ENCODE data around the gene BLTP1.
"Not testable (repeated sequence)": the region's sequence is repeated elsewhere in the genome, so short reads cannot be mapped to it uniquely, and the experiment has no call there.

The BLTP1 gene, protein sequence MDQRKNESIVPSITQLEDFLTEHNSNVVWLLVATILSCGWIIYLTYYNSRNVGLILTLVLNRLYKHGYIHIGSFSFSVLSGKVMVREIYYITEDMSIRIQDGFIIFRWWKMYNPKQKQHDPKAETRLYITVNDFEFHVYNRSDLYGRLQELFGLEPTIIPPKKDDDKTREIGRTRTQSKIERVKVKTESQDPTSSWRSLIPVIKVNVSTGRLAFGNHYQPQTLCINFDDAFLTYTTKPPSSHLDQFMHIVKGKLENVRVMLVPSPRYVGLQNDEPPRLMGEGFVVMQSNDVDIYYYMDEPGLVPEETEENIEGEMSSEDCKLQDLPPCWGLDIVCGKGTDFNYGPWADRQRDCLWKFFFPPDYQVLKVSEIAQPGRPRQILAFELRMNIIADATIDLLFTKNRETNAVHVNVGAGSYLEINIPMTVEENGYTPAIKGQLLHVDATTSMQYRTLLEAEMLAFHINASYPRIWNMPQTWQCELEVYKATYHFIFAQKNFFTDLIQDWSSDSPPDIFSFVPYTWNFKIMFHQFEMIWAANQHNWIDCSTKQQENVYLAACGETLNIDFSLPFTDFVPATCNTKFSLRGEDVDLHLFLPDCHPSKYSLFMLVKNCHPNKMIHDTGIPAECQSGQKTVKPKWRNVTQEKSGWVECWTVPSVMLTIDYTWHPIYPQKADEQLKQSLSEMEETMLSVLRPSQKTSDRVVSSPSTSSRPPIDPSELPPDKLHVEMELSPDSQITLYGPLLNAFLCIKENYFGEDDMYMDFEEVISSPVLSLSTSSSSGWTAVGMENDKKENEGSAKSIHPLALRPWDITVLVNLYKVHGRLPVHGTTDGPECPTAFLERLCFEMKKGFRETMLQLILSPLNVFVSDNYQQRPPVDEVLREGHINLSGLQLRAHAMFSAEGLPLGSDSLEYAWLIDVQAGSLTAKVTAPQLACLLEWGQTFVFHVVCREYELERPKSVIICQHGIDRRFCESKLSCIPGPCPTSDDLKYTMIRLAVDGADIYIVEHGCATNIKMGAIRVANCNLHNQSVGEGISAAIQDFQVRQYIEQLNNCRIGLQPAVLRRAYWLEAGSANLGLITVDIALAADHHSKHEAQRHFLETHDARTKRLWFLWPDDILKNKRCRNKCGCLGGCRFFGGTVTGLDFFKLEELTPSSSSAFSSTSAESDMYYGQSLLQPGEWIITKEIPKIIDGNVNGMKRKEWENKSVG (N-terminal part only)

DNA sequence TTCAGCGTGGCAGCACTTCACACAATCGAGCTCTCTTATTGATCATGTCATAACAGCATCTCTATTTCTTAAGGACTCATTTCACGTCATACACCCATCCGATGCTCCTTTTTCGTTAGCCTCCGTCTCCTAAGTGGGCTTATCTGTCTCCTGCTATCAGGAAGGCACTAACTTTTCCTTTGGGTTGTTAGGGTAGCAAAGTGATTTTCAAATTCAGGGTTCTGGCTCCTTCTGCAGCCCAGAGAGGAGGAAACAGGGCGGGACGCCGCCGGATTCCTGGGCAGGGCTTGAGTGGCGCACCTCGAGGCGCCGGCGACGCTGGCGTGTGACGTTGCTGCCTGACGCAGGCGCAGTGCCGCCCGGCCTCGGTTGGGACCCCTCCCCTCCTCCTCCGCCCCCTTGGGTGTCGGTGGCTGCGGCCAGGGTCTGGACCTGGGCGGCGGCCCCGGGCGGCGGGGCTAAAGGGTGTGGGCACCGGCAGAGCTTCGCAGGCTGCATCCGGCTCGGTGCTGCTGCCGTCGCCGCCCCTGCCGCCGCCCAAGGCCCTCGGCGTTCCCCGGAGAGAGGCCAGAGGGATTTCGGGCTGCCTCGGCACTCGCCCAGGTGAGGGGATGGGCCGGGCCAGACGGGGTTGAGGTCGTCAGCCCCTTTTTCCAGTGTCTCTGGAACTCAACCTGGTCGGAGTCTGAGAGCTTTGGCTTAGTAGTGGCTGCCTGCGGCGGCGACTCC lies at the start of gene BLTP1:
BLTP1 (plus strand) TSS at position 350 of the 729 bp plus-strand sequence. CDS start 18,317 bp downstream, outside the sequence.
- DNase-seq = peak; percentile 55

DNA sequence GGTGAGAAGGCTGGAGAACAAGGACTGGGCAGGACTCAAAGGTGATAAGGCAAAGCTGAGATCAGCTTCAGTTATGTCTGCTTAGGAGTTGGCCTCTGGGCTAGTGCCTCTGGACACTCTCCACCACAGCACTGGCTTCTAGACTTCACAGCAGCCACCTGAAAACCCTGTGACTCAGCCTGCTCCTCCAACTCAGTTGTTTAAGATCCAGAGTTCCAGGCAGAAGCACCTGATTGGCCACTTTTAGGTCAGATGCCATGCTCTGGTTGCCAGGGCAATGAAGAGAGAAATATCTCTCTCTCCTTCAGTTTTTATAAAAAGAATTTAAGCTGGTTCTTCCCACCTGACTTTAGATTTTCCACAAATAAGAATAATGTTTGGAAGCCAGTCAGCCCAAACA lies 47.9 kb upstream of the BLTP1 start:
- DNase-seq = no peak

DNA sequence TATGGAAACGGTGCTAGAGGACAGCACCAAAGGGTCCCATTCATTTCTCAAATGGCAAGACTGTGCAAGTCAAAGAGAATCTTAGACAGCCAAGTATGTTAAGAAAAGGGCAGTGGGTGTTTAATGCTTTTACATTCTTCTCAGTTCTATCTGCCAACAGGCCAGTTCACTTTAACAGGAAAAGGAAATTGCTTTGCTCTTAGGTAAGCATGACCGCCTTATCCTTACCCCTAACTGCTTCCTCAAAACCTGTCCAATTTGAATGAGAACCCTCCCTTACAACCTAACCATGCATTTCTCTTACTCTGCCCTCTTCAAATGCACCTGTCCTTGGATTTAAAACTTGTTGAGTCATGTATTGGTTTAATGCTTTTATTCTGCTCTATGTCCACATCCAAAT lies 44.5 kb upstream of the BLTP1 start:
- DNase-seq = peak; percentile 78

DNA sequence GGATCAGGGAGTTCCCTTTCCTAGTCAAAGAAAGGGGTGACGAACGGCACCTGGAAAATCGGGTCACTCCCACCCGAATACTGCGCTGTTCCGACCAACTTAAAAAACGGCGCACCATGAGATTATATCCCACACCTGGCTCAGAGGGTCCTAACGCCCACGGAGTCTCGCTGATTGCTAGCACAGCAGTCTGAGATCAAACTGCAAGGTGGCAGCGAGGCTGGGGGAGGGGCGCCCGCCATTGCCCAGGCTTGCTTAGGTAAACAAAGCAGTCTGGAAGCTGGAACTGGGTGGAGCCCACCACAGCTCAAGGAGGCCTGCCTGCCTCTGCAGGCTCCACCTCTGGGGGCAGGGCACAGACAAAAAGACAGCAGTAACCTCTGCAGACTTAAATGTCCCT lies 41.8 kb upstream of the BLTP1 start:
- not testable (repeated sequence) for DNase-seq

DNA sequence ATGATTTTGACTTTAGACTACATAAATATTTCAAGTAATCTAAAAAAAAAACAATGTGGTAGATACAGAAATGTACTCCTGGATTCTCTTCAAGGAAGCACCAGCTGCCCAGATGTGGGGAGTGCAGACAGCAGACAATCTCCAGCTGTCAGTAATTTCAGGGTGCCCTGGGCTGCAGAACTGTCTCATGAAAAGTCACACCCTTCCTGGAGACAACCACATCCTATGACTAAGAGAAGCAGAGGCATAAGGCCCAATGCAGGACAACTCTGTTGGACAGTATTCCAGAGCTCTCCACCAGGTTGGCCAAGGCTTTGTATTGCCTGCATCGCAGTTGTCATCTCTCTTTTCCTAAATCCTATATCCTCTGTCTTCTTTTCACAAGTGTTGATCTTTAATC lies 34.4 kb upstream of the BLTP1 start:
- no peak for DNase-seq

DNA sequence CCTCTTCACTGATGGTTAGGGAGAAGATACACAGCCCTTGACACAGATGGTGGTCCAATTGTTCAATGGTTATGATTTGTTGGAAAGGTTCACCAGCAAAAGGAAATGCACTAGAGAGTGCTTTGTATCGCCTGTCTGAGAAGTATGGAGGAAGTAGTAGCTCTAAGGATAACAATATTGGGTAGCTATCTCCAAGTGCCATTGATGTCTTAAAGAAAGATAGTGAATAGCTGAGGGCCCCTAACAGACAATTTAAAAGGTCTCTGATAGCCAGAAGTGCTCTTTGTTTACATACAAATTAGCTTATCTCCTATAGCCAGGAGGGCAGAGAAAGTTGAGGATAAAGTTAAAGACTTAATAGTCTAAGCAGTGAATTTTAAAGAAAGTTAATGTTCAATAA lies 33.9 kb upstream of the BLTP1 start:
- no peak for DNase-seq

DNA sequence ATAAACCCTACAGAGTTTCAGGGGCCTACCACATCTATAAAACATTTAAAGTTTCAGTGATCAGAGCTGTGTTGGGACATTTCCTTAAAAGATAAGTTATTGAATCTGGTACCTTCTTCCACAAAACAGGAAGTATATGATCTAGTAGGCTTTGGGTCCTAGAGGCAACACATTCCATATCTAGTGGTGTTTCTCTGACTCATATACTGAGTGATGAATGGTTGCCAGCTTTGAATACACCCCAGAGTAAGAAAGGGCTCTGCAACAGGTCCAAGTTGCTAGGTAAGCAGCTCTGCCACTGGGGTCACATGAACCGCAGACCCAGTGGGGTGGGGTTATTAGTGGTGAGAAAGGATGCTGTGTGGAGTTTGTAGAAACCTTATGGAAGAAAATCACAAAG lies 32.4 kb upstream of the BLTP1 start:
- DNase-seq = no peak

DNA sequence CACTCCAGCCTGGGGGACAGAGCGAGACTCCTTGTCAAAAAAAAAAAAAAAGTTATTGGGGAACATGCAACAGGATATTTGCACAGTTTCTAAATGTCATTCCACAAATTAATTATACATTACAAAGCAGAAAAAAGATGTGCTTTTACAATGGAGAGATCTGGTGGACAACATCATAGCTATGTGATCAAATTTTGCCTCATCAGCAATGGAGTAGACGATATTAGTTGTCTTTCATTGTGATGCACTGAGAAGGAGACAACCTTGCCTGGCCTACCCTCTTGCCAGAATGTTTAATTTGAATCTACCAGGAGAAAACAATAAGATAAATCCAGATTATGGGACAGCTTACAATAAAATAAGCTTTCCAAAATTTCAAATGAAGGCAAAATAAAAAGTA lies 30.5 kb upstream of the BLTP1 start:
- DNase-seq = no peak

DNA sequence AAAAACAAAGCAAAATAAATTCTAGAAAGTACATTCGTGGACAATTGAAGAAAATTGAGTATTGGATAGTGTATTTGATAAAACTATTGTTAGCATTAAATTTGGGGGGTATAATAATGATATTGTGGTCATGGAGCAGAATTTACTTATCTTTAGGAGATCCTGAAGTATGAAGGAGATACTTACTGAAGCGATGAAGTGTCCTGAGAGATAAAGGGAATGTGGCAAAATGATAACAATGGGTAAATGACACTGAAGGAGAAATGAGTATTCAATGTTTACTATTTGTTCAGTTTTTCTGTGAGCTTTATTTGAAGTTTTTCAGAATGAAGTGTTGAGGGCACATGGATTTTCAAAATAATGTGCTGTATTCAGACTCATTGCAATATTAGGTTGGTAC lies 30.0 kb upstream of the BLTP1 start:
- no peak for DNase-seq

DNA sequence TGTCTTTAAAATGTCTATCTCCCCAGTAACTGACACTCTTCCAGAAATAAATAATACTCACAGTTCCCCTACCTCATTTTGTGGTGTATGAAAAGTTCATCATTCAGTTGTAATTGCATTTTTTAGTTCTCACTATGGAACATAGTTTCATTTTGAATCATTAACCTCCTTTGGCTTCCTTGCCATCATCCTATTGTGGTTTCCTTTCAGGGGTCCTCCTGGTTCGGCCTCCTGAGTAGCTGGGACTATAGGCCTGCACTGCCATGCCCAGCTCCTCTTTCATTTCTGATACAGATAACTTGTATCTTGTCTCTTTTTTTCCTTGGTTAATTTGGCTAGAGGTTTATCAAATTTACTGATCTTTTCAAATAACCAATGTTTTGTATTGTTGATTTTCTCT lies 23.1 kb upstream of the BLTP1 start:
- DNase-seq = no peak

DNA sequence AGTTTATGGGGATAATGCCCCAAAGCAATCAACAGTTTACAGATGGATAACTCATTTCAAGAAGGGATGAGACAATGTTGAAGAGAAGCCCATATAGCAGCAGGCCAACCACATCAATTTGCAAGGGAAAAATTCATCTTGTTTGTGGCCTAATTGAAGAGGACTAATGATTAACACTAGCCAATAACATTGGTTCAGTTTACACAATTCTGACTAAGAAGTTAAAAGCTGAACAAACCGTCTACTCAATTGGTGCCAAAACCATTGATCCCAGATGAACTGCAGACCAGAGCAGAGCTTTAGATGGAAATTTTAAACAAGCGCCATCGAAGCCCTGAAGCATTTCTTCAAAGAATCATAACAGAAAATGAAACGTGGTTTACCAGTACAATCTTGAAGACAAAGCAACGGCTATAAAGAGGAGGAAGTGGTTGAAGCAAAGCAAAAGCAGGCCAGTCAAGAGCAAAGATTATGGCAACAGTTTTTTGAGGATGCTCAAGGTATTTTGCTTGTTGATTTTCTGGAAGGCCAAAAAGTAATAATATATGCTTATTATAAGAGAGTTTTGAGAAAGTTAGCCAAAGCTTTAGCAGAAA lies 20.5 kb upstream of the BLTP1 start:
- no peak for DNase-seq

DNA sequence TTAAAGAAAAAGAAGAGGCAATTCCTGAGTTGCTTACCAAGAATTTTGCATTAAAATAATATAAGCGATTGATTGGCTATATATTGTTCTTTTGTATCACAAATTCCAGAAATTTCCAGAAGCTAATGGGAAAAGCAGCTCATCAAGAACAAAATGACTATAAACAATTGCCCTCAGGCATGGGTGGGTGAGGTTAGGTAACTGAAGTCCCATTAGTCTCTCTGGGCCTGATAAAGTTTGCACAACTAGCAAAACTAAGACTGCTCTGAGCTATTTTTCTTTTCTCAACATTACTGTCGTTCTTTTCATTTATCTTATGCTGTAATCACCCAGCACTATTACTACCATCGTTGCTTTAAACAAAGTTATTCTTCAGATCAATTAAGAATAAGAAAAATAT lies 19.2 kb upstream of the BLTP1 start:
- DNase-seq = no peak

DNA sequence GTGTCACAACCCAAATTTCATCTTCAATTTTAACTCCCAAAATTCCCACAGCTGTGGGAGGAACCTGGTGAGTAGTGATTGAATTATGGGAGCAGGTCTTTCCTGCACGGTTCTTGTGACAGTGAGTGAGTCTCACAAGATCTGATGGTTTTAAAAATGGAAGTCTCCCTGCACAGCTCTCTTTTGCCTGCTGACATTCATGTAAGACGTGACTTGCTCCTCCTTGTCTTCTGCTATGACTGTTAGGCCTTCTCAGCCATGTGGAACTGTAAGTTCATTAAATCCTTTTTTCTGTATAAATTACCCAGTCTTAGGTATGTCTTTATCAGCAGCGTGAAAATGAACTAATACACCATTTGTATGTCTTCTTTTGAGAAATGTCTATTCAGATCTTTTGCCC lies 13.0 kb upstream of the BLTP1 start:
- DNase-seq = no peak

DNA sequence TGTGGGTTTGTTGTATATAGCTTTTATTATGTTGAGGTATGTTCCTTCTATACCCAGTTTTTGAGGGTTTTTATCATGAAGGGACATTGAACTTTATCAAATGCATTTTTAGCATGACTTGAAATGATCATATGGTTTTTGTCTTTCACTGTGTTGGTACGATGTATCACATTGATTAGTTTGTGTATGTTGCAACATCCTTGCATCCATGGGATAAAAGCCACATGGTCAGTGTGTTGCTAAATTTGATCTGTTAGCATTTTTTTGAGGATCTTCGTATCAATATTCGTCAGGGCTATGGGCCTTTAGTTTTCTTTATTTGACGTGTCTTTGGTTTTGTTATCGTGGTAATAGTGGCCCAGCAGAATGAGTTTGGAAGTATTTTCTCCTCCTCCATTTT lies 11.3 kb upstream of the BLTP1 start:
- no peak for DNase-seq

DNA sequence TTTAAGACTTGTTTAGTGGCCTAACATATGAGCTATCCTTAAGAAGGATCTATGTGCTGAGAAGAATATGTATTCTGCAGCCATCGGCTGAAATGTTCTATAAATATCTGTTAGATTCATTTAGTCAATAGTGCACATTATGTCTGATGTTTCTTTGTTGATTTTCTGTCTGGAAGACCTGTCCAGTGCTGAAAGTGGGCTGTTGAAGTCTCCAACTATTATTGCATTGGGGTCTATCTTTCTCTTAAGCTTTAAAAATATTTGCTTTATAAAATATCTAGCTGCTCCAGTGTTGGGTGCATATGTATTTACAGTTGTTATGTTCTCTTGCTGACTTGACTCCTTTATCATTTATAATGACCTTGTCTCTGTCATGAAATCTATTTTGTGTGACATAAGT lies 9.4 kb upstream of the BLTP1 start:
- DNase-seq = no peak

DNA sequence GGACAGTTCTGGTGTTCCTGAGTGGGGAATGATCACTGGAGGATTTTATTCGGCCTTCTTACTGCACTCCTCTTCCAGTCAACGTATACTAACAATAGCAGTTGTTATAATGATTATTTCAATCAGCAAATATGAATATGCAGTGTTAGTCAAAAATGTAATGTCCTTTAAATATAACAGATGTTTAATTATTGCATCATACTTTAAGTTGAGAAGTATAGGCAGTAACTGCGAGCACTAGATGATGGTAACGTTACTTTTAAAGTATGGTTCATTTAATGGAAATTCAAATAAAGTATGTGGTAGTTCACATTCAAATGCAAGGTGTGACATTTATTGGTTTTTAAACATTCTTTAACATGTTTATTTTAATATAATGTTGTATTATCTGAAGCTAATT lies 5.5 kb upstream of the BLTP1 start:
- DNase-seq = no peak

DNA sequence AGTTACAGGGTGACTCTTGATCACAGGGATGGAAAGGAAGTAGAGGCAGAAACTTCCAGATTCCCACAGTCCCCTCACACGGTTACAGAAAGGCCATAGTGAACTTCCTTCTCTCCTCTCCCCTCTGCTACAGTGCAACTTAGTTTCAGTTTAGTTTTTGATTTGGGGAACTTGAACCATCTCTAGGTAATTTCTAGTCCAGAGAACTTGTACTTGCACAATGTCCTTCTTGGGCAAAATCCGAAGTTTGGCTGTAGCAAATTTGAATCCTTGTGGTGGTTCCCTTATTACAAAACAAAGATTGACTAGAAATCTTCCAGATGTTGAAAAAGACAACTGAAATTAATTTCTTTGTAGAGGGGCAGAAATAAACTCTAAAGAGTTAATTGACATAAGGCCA lies 1.2 kb upstream of the BLTP1 start:
- peak; percentile 11 for DNase-seq

DNA sequence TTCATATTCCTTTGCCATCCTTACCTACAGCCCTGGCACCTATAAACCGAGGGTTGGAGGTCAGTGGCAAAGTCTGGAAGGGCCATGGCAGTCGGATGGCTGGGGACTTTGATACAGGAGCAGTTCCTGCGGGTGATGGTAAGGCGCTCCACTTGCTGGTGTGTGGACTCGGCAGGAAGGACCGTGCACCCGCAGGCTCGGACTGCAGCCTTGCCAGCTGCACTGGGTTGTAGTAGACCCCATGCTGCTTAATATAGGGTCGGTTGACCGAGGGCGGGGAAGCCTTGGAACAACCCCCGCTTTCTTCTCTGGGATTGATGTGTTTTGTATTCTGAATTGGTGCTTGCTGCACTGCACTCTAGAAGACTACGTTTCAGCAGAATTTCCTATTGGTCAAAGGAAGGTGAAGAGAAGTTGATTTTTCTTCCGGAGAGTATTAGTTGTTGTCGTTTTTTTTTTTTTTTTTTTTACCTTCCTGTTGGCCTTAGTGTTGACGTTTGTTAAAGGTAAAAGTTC lies 638 bp downstream of the BLTP1 start:
- DNase-seq = no peak

DNA sequence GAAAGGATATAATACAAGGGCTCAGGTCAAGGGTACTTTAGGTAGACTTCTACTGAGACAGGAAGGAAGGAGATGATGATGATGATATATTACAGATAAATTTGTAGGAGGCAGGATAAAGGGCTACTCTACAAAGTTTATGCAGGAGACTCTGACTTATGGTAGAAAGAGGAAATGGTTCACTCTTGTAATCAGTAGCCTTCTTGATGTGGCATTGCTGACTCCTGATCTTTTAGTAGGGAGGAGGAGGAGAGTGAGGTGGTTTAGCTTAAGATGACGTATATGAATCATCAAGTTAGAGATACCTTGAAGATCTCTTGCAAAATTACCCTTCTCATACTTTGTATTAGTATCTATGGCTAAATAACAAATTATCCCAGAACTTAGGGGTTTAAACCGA lies 4.7 kb downstream of the BLTP1 start:
- DNase-seq = no peak

DNA sequence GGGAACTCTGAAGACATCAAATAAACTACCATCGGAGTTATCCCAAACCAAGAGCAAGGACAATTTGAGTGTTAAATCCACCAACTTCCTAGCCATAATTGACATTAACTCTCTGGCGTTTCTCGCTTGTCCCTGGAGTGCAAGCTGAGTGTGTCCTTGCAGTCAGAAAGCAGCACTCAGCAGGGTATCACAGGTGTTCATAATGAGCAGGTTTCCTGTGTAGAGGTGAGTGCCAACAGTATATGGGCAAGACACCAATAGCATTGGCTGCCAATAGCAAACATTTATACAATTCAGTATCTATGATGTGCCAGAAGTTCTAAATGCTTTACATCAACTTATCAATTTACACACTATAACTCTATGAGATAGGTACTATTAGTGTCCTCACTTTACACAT lies 11.2 kb downstream of the BLTP1 start:
- DNase-seq = no peak

DNA sequence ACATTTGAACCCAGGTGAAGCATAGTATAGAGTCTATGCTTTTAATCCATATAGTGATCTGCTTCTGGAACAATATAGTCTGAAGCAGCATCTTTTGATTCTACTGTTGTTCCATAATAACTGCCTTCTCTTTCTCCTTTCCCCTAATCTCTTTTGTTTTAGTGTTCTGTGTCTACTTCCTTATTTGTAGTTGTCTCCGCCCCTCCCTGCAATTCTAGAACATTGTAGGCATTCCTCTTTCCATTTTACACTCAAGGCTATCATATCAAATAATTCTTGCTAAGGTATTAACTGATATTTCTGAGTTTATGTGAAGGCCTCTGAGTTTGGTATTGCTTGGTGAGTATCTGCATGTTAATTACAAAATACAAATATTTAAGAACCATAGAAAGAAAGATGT lies 11.6 kb downstream of the BLTP1 start:
- DNase-seq = no peak

DNA sequence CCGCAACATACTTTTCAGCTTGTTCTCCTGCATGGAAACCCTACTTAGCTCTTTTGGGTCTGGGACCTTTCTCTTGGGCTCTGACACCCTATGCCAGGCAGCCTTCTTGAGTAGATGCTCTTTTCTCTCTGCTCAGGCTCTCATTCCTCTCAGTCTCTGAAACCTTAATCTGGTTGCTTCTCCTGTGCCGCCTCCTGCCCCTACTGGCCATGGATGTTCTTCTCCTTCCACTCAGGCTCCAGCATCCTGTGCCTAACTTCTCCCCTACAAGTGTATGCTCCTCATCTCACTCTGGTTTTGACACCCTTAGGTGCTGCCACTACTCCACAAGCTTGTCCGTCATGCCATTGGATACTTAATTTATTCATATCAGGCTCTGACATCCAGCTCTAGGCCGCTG lies 15.2 kb downstream of the BLTP1 start:
- DNase-seq = no peak

Measured in GF-D8 (cell line).